Measurements from ENCODE around the gene WFDC5.

WFDC5 gene

DNA sequence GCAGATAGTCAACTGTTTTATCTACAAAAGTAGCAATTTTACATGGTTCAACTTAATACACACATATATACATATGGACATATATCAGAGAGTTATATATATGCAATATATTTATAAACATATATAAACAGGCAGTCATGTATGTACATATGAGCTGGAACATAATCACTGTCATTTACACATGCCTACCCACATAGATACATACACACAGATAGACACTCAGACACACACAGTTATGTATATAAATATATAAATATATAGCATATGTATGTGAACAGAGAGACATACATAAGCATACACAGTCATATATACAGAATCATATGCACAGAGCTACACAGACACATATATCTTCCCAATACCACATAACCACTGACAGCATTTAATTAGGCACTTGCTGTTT, 2.2 kb downstream of the WFDC5 start:
- in situ Hi-C loops (cut with HindIII; ENCODE audit: low pct_ligation_motif_present, low sequenced_read_pairs) = no loop called here
- no peak for DNase-seq
- Histone ChIP-seq H3K4me3 (ENCODE audit: low read depth, low read length) (no peak overlapping the region), H3K36me3 (replicated peaks) (no peaks in the 10 kb centered on the region), H3K27me3 (replicated peaks) (no peaks in the 10 kb centered on the region), H3K27ac (no peak overlapping the region)
- TF ChIP-seq, protein P1, sequence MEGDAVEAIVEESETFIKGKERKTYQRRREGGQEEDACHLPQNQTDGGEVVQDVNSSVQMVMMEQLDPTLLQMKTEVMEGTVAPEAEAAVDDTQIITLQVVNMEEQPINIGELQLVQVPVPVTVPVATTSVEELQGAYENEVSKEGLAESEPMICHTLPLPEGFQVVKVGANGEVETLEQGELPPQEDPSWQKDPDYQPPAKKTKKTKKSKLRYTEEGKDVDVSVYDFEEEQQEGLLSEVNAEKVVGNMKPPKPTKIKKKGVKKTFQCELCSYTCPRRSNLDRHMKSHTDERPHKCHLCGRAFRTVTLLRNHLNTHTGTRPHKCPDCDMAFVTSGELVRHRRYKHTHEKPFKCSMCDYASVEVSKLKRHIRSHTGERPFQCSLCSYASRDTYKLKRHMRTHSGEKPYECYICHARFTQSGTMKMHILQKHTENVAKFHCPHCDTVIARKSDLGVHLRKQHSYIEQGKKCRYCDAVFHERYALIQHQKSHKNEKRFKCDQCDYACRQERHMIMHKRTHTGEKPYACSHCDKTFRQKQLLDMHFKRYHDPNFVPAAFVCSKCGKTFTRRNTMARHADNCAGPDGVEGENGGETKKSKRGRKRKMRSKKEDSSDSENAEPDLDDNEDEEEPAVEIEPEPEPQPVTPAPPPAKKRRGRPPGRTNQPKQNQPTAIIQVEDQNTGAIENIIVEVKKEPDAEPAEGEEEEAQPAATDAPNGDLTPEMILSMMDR (IDR thresholded peaks at IDR 0.05; ENCODE audit: low read depth, low read length, missing control alignments) = no peak

DNA sequence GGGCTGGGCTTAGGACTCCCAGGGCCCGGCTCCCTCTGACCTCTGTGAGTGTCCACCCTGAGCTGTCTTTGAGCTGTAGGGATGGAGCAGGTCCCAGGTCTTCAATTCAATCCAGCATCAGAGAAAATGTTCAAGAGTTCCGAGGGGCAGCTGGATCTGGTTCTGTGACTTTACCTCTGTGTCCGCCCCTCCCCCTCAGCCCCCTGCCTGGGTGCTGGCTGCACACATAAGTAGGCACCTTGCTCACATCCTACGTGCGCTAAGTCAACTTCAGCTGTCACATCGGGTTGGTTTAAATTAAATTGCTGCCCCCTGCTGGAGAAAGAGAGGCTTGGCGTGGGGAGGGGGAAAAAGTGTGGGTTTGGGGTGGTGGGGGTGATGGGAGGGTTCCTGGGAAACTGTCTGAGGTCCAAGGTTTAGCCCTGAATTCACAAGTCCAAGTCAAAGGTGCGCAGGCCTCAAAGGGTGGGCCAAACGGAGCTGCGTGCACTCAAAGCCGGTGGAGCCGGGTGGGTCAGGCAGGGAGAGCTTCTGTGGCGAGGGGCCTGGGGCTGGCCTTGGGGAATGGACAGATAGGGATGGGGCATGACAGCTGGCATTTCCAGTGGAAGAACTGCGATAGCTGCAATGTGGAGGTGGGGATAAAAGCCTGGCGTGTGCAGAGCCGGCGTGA, 3.0 kb downstream of the WFDC5 start:
- no peak for DNase-seq
- Histone ChIP-seq H3K36me3 (replicated peaks) (no peaks in the 10 kb centered on the region), H3K27ac (no peak overlapping the region), H3K27me3 (replicated peaks) (no peaks in the 10 kb centered on the region), H3K4me3 (ENCODE audit: low read depth, low read length) (no peak overlapping the region)
- in situ Hi-C loops (cut with HindIII; ENCODE audit: low pct_ligation_motif_present, low sequenced_read_pairs) = no loop called here
- TF ChIP-seq, protein P1 (IDR thresholded peaks at IDR 0.05; ENCODE audit: low read depth, low read length, missing control alignments) = peak; percentile 69

DNA sequence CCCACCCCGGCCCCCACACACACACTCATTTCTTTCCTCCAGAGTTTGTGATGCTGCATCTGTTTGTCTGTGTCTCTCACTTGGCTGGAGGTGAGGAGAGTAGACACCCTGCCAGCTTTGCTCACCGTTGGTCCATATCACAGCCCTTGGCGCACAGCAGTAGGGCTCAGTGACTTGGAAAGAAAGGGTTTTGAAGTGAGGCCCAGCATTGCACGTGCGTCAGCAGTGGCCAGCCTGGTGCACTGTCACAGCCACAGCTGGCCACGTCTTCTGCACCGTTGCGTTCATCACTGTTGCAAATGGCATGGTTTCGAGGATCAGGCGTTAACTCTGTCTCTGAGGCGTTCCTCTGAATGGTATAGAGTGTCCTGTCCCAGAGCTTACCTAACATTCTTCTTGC, 3.7 kb downstream of the WFDC5 start:
- in situ Hi-C loops (cut with HindIII; ENCODE audit: low pct_ligation_motif_present, low sequenced_read_pairs) = no loop called here
- Histone ChIP-seq H3K27me3 (replicated peaks) (no peaks in the 10 kb centered on the region), H3K36me3 (replicated peaks) (no peaks in the 10 kb centered on the region), H3K27ac (no peak overlapping the region), H3K4me3 (ENCODE audit: low read depth, low read length) (no peak overlapping the region)
- TF ChIP-seq, protein P1 (IDR thresholded peaks at IDR 0.05; ENCODE audit: low read depth, low read length, missing control alignments) = no peak
- no peak for DNase-seq

DNA sequence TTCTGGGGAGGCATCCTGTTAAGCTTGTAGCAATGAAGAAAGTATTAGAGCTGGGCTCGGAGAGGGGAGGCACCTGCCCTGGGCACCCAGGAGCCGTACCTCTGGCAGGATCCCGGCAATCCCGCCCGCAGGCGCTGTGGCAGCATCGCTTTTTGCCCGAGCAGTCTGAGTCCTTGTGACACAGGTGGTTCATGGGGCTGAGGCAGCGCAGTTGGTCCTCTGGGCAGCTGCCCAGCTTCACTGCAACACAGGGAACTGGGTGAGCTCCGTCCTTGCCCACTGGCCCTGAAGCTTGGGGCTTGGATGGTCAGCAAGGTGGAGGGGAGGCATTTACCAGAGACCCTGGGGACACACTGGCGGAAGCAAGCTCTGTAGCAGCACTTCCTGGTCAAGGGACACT, 4.7 kb downstream of the WFDC5 start:
- in situ Hi-C loops (cut with HindIII; ENCODE audit: low pct_ligation_motif_present, low sequenced_read_pairs) = no loop called here
- no peak for DNase-seq
- no peaks in the 10 kb centered on the region for H3K36me3 ChIP-seq (replicated peaks)

DNA sequence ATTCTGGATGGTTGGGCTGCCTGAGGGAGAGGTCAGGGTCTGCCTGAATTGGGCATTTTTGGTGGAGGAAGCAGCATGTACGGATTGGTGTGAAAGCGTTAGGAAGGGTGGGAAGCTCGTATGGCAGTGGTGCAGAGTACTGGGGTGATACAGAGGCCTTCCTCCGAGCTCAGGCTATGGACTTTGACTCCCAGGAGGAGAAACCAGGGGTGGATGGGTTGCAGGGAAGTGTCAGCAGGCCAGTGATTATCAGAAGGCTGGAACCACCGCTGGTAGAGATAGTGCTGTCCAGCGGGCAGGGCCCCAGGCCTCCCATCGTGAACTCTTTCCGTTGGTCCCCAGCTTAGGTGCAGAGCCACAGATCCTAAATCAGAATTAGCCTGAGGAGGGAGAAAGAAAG, 5.3 kb downstream of the WFDC5 start:
- DNase-seq = no peak
- Histone ChIP-seq H3K36me3 (replicated peaks) (no peaks in the 10 kb centered on the region), H3K27me3 (replicated peaks) (no peaks in the 10 kb centered on the region), H3K27ac (no peak overlapping the region), H3K4me3 (ENCODE audit: low read depth, low read length) (no peak overlapping the region)
- in situ Hi-C loops (cut with HindIII; ENCODE audit: low pct_ligation_motif_present, low sequenced_read_pairs) = no loop called here
- TF ChIP-seq, protein P1 (IDR thresholded peaks at IDR 0.05; ENCODE audit: low read depth, low read length, missing control alignments) = no peak

More for the DNA sequence above, 4.7 kb downstream of the WFDC5 start:
- TF ChIP-seq, protein P1 (IDR thresholded peaks at IDR 0.05; ENCODE audit: low read depth, low read length, missing control alignments) = no peak
- Histone ChIP-seq H3K4me3 (ENCODE audit: low read depth, low read length) (no peak overlapping the region), H3K27me3 (replicated peaks) (no peaks in the 10 kb centered on the region), H3K27ac (no peak overlapping the region)

DNA sequence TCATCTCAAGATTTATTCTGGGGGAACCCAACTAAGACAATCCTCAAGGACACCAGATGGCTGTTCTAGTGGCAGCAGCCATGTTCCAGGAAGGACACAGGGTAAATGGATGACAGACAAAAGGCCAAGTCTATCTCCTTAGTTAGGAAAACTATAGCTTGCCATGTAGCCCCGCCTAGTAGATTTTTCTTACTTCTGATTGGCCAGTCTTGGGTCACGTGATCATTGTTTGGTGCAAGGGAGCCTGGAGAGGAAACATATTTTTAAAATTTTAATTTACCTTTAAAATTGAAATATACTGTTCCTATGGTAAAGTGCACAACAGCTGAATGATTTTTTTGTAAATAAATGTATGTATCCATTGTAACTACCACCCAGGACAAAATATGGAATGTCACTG, 9.7 kb downstream of the WFDC5 start:
- H3K27ac ChIP-seq = no peak overlapping the region

More for the DNA sequence above, 9.7 kb downstream of the WFDC5 start:
- DNase-seq = no peak
- TF ChIP-seq, protein P1 (IDR thresholded peaks at IDR 0.05; ENCODE audit: low read depth, low read length, missing control alignments) = no peak
- Histone ChIP-seq H3K36me3 (replicated peaks) (no peaks in the 10 kb centered on the region), H3K27me3 (replicated peaks) (no peaks in the 10 kb centered on the region), H3K4me3 (ENCODE audit: low read depth, low read length) (no peak overlapping the region)
- in situ Hi-C loops (cut with HindIII; ENCODE audit: low pct_ligation_motif_present, low sequenced_read_pairs) = no loop called here

Data from brain microvascular endothelial cell (primary cell).